ENCODE measurements around the gene NEU1.
"Not testable (repeated sequence)": the region's sequence is repeated elsewhere in the genome, so short reads cannot be mapped to it uniquely, and the experiment has no call there.

DNA sequence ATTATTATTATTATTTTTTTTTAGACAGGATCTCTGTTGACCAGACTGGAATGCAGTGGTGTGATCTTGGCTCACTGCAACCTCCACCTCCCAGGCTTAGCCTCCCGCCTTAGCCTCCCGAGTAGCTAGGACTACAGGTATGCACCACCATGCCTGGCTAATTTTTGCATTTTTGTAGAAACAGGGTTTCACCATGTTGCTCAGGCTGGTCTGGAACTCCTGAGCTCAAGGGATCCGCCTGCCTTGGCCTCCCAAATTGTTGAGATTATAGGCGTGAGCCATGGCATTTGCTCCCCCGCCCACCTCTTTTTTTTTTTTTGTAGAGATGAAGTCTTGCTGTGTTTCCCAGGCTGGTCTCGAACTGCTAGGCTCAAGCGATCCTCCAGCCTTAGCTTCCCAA, 46.7 kb upstream of the NEU1 start:
- TF ChIP-seq, protein P1, sequence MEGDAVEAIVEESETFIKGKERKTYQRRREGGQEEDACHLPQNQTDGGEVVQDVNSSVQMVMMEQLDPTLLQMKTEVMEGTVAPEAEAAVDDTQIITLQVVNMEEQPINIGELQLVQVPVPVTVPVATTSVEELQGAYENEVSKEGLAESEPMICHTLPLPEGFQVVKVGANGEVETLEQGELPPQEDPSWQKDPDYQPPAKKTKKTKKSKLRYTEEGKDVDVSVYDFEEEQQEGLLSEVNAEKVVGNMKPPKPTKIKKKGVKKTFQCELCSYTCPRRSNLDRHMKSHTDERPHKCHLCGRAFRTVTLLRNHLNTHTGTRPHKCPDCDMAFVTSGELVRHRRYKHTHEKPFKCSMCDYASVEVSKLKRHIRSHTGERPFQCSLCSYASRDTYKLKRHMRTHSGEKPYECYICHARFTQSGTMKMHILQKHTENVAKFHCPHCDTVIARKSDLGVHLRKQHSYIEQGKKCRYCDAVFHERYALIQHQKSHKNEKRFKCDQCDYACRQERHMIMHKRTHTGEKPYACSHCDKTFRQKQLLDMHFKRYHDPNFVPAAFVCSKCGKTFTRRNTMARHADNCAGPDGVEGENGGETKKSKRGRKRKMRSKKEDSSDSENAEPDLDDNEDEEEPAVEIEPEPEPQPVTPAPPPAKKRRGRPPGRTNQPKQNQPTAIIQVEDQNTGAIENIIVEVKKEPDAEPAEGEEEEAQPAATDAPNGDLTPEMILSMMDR (IDR thresholded peaks at IDR 0.05; ENCODE audit: insufficient read depth, low read length) = not testable (repeated sequence)
- not testable (repeated sequence) for TF ChIP-seq POLR2AphosphoS5, GABPA (IDR thresholded peaks at IDR 0.05; ENCODE audit: low read depth)
- TF ChIP-seq, protein P2, sequence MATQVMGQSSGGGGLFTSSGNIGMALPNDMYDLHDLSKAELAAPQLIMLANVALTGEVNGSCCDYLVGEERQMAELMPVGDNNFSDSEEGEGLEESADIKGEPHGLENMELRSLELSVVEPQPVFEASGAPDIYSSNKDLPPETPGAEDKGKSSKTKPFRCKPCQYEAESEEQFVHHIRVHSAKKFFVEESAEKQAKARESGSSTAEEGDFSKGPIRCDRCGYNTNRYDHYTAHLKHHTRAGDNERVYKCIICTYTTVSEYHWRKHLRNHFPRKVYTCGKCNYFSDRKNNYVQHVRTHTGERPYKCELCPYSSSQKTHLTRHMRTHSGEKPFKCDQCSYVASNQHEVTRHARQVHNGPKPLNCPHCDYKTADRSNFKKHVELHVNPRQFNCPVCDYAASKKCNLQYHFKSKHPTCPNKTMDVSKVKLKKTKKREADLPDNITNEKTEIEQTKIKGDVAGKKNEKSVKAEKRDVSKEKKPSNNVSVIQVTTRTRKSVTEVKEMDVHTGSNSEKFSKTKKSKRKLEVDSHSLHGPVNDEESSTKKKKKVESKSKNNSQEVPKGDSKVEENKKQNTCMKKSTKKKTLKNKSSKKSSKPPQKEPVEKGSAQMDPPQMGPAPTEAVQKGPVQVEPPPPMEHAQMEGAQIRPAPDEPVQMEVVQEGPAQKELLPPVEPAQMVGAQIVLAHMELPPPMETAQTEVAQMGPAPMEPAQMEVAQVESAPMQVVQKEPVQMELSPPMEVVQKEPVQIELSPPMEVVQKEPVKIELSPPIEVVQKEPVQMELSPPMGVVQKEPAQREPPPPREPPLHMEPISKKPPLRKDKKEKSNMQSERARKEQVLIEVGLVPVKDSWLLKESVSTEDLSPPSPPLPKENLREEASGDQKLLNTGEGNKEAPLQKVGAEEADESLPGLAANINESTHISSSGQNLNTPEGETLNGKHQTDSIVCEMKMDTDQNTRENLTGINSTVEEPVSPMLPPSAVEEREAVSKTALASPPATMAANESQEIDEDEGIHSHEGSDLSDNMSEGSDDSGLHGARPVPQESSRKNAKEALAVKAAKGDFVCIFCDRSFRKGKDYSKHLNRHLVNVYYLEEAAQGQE (IDR thresholded peaks at IDR 0.05; ENCODE audit: insufficient replicate concordance, low read depth) = not testable (repeated sequence)

Data from HL-60 (cell line).